Right cardiac atrium (tissue), 5 donors: ENCODE data around the gene TCERG1L. TPM values are rescaled to one million over a fixed set of nuclear protein-coding genes. Genes with fewer than 3 reads are reported as not detected.
A peak's percentile ranks its signal among the peaks of the same experiment; 100 is the strongest.
"Not testable (repeated sequence)": the region's sequence is repeated elsewhere in the genome, so short reads cannot be mapped to it uniquely, and the experiment has no call there.

ENCODE experiments used
- ATAC-seq, 2 donors: fragments of 200-7000 bp; cut with Tn5 transposase; one replicate each; pipeline versions ENCODE4 v1.8.0 to v1.9.1; 2020; ENCODE audit warnings: moderate library complexity in 2 of 2, mild to moderate bottlenecking in 1 of 2
- DNase-seq, 3 donors: peaks; one replicate each; pipeline ENCODE4 v3.0.0-alpha.2; 2020
- H3K27ac ChIP-seq: one replicate; pipeline ENCODE4 v1.5.1; 2013; ENCODE audit warnings: mild to moderate bottlenecking, low read length, control low read depth, moderate library complexity
- H3K27me3 ChIP-seq: one replicate; pipeline ENCODE4 v1.6.1; 2013; ENCODE audit not compliant: control insufficient read depth, insufficient read depth
- H3K4me1 ChIP-seq: one replicate; pipeline ENCODE4 v1.6.1; 2013; ENCODE audit warnings: low read length; ENCODE audit not compliant: control insufficient read depth, insufficient read depth
- H3K4me3 ChIP-seq: one replicate; pipeline ENCODE4 v1.5.1; 2013; ENCODE audit warnings: low read length, control low read depth
- H3K9me3 ChIP-seq: one replicate; pipeline ENCODE4 v1.6.1; 2013; ENCODE audit warnings: low read length; ENCODE audit not compliant: control insufficient read depth
- WGBS: extraction: QIAGEN DNeasy Blood & Tissue Kit; methylation state at CpG from one replicate; pipeline ENCODE4 v1.1.7; 2013; 5-methylcytosine and 5-hydroxymethylcytosine counted together
- intact Hi-C, 4 donors: fragments of 100-400 bp; cut with DNase I; formaldehyde crosslinking; loops; one replicate each; pipeline versions ENCODE4 v1.11.0 to v1.14.0; 2022 to 2023
- polyA plus RNA-seq: library from polyadenylated mRNA; stranded (reverse); fragments of 200-250 nt; gene quantifications from one replicate; pipeline ENCODE4 v1.2.3, GENCODE V29; 2013
- total RNA-seq, 4 donors: library from RNA; stranded (reverse); fragmentation: NEBNext Ultra II Directional; extraction: Animal tissue kit (Norgen Biotek cat#: 25700); gene quantifications; one replicate each; pipeline ENCODE4 v1.2.1, GENCODE V29; 2021
- donor health status: healthy with polysubstance abuse.
- donor health status: DM: no; HTN: yes; CAD: no.
- donor health status: DM: no; HTN: no; CAD: no.
- donor health status: DM: no; HTN: yes; CAD: no; lungs with severe emphysema.
- donor health status: DM: yes; HTN: yes; CAD: no.

Gene TCERG1L
- total and polyA plus RNA-seq, 5 donors, result not detected

DNA sequence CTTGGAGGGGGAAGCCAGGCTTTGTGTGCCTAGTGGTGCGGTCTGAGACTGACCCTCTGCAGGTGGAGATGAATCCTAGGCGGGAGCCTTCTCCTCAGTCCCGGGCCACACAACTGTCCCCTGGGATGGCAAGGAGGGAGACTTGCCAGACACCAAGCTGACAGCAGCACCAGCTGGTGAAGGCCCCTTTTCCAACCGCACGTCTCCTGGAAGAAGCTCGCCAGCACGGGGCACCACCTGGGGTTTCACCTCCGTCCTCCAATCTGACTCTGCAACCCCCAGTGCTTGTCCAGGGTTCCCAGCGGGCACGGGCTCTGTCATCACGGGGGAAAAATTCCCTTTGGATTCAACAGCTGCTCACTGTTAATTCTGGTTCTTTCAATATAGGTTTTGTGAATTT, 34.2 kb upstream of the TCERG1L start:
- ATAC-seq (no peak), DNase-seq (no peak)
- H3K4me3 ChIP-seq, result no peak overlapping the region
- H3K27ac ChIP-seq, result no peak overlapping the region
- H3K4me1 ChIP-seq, result no peaks in the 10 kb centered on the region
- H3K9me3 ChIP-seq, result peaks cover 2% of the 10 kb centered on the region
- intact Hi-C loops, result no loop called here
- WGBS, result 82% methylated on average over 11 of the region's 11 CpGs
- H3K27me3 ChIP-seq, result no peaks in the 10 kb centered on the region

DNA sequence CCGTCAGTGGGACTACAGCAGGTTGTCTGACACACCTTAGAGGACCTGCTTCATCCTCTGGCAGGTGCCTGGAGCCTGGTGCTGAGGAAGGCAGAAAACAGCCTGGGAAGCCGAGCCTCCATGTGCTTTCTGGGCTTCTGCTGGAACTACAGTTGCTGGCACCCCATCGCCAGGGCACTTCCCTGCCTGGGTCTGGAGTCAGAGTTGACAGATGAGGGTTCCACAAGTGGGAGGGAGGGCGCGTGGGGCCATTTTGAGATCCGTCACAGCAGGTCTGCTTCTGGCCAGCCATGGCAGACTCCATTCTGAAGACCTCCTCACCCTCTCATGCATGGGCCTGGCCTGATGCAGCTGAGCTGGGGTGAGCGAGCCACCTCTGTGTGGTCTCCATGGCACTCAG, 33.2 kb upstream of the TCERG1L start:
- 80% methylated on average over 7 of the region's 7 CpGs for WGBS
- no peak overlapping the region for H3K4me3 ChIP-seq

DNA sequence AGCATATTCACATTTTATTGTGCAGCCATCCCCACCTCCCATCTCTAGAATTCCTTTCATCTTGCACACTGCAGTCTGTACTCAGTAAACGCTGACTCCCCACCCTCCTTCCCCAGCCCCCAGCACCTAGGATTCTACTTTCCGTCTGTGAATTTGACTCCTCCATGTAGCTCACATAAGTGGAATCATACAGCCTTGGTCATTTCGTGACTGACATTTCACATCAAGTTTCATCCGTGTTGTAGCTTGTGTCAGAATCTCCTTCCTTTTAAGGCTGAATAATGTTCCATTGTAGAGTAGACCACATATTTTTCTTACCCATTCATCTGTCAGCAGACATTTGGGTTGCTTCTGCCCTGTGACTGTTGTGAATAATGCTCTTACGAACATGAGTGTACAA, 26.2 kb upstream of the TCERG1L start:
- ATAC-seq (no peak), DNase-seq (no peak)
- intact Hi-C loops, result no loop called here
- Histone ChIP-seq H3K4me3 (no peak overlapping the region), H3K4me1 (no peaks in the 10 kb centered on the region), H3K27ac (no peak overlapping the region), H3K9me3 (peaks cover 4% of the 10 kb centered on the region), H3K27me3 (no peaks in the 10 kb centered on the region)
- WGBS, result 73% methylated on average over 5 of the region's 5 CpGs

More for the DNA sequence above, 33.2 kb upstream of the TCERG1L start:
- Histone ChIP-seq H3K27me3 (no peaks in the 10 kb centered on the region), H3K27ac (no peak overlapping the region), H3K9me3 (peaks cover 2% of the 10 kb centered on the region), H3K4me1 (no peaks in the 10 kb centered on the region)
- no peak for ATAC-seq
- intact Hi-C loops, result no loop called here
- DNase-seq, result no peak

DNA sequence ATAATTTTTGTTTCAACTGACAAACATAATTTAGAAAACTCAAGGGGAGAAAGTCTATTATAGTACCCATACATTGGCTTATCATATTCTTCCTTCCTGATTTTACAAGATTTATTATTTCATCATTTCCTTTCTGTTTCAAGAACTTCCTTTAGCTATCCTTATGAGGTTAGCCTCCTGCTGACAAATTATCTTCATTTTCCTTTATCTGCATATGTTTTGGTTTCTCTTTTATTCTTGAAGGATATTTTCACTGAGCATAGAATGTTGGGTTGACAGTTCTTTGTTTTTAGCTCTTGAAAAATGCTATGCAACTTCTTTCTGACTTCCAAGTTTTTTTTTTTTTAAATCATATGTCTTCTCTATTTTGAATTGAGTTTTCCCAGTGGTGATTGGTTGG, 21.3 kb upstream of the TCERG1L start:
- DNase-seq (no peak), ATAC-seq (no peak)
- Histone ChIP-seq H3K4me3 (no peak overlapping the region), H3K27me3 (no peaks in the 10 kb centered on the region), H3K4me1 (no peaks in the 10 kb centered on the region), H3K9me3 (peaks cover 2% of the 10 kb centered on the region), H3K27ac (no peak overlapping the region)
- intact Hi-C loops, result no loop called here

DNA sequence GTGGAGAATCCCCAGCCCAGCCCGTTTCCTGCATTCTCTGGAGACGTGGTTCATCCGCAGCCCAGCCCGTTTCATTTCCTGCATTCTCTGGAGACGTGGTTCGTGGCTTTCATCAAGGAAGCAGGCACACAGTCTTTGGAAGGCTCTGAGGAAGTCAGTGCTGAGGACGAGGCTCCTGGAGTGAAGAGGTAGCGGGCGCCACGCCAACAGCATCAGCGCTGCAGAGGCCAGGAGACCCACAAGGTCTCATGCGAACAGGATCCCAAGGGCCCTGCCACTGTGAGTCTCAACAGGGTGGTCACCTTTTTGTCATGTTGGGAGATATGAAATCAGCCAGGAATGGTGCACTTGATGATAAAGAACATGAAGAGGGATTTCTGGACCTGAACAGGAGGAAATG, 12.4 kb upstream of the TCERG1L start:
- WGBS, result 43% methylated on average over 12 of the region's 12 CpGs
- DNase-seq (peak in 1 of 3 donors; percentile 50), ATAC-seq (no peak)
- Histone ChIP-seq H3K27me3 (no peaks in the 10 kb centered on the region), H3K27ac (no peak overlapping the region), H3K4me1 (no peaks in the 10 kb centered on the region), H3K4me3 (no peak overlapping the region), H3K9me3 (no peaks in the 10 kb centered on the region)
- intact Hi-C loops, result no loop called here

DNA sequence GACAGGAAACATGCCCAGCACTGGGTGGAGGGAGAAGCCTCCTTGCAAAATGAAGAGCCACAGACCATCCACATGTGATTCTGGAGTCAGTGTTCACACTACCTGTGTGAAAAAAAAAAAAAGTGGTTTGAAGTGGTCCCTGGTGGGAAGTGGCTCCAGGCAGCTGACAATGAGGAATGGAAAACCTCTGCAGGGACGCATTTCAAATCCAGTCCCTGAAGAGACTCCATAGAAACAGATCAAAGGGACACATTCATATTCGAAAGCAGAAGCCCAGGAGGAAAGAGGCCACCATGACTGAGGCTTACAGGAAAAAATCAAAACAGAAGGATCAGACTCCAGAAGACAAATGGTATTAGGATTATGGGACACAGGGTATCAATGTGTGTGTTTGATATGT, 11.5 kb upstream of the TCERG1L start:
- Histone ChIP-seq H3K27me3 (no peaks in the 10 kb centered on the region), H3K27ac (no peak overlapping the region), H3K9me3 (no peaks in the 10 kb centered on the region), H3K4me3 (no peak overlapping the region), H3K4me1 (no peaks in the 10 kb centered on the region)
- WGBS, result 50% methylated on average over 2 of the region's 2 CpGs
- DNase-seq, result no peak
- ATAC-seq, result no peak
- intact Hi-C loops, result no loop called here

DNA sequence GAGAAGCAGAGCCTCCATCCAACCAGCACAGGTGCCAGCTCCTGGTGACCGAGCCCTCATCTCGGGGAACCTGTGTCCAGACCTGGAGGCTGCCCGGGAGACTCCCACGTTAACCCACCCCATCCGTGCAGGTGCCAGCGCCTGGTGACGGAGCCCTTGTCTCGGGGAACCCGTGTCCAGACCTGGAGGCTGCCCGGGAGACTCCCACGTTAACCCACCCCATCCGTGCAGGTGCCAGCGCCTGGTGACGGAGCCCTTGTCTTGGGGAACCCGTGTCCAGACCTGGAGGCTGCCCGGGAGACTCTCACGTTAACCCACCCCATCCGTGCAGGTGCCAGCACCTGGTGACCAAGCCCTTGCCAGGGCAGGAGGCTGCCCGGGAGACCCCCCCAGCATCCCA, 11.1 kb upstream of the TCERG1L start:
- intact Hi-C loops, ATAC-seq: not testable (repeated sequence)

DNA sequence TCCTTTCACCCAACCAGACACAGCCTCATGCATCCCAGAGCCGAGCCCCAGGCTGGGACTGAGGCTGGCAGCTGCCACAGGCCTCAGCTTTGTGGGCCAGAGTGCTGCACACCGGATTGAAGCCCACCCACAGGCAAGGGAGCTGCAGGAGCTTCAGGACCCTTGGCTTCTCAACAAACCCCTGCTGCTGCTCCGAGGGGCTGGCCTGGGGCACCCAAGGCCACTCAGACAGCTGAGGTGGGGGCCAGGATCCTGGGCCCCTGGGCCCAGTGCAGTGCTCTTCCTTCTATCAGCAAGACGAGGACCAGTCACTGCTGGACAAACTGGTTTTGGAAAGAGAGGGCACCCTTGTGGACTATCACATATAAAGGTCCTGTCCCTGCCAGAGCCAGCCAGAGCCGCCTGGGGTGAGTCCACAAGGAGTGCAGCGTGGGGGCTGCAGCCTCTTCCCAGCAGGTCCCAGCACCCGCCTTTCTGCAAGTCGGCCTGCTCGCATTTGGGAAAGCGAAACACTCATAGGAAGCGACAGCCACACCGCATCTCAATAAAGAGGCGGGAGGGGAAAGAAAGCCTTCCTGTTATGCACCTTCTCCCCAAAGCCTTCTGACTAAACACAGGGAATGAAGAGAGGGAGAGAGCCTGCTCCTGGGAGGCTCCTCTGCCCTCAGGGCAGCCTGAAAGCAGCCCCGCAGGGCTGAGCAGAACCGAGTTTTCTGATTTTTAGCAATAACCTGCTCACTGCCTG, 9.5 kb upstream of the TCERG1L start:
- 41% methylated on average over 15 of the region's 15 CpGs for WGBS

More for the DNA sequence above, 11.1 kb upstream of the TCERG1L start:
- not testable (repeated sequence) for DNase-seq, H3K27me3 ChIP-seq, H3K4me3 ChIP-seq, H3K27ac ChIP-seq, H3K4me1 ChIP-seq, H3K9me3 ChIP-seq
- WGBS, result 93% methylated on average over 19 of the region's 19 CpGs

DNA sequence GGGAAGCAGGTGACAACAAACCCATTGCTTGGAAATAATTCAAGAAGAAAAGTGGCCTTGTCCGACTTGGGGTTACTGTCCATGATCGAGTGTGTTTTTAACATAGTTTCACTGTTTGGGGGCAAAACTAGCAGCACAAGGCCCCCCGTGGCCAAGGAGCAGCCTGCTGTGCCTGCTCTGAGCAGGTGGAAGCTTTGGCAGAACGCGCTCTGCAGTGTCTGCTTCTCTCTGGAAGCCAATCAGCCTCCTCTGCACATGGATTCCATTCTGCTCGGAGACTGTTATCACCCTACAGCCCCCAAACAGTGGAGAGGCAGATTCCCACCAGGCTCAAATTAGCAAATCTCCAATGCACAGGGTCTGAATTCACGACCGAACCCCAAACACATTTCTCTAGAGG, 7.3 kb upstream of the TCERG1L start:
- H3K27me3 ChIP-seq, result no peaks in the 10 kb centered on the region

More for the DNA sequence above, 9.5 kb upstream of the TCERG1L start:
- no peak for ATAC-seq
- no peaks in the 10 kb centered on the region for H3K9me3 ChIP-seq
- no peaks in the 10 kb centered on the region for H3K4me1 ChIP-seq
- intact Hi-C loops, result no loop called here
- H3K4me3 ChIP-seq, result no peak overlapping the region
- DNase-seq, result no peak
- H3K27ac ChIP-seq, result no peak overlapping the region
- no peaks in the 10 kb centered on the region for H3K27me3 ChIP-seq

DNA sequence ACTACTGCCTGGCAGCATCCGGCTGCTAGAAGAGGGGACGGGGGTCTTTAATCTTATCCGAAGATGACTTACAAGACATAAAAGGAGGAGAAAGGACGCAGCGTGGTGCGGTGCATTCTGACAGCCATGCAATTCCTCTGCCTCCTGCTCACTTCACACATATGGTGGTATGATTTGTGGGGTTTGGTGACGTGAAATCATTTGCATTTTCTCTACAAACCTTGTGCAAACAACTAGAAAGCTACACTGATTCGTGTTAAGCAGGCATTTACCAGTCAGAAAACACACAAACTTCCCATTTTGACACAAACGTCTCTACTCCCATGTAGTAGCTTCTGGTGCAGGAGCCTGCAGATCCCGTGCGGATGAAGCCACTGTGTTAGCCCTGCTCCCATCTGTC, 6.8 kb upstream of the TCERG1L start:
- no peak overlapping the region for H3K4me3 ChIP-seq
- H3K27me3 ChIP-seq, result no peaks in the 10 kb centered on the region

More for the DNA sequence above, 7.3 kb upstream of the TCERG1L start:
- no peaks in the 10 kb centered on the region for H3K4me1 ChIP-seq
- DNase-seq (no peak), ATAC-seq (no peak)
- no peaks in the 10 kb centered on the region for H3K9me3 ChIP-seq
- H3K27ac ChIP-seq, result no peak overlapping the region
- 69% methylated on average over 8 of the region's 8 CpGs for WGBS
- H3K4me3 ChIP-seq, result no peak overlapping the region
- intact Hi-C loops, result no loop called here

DNA sequence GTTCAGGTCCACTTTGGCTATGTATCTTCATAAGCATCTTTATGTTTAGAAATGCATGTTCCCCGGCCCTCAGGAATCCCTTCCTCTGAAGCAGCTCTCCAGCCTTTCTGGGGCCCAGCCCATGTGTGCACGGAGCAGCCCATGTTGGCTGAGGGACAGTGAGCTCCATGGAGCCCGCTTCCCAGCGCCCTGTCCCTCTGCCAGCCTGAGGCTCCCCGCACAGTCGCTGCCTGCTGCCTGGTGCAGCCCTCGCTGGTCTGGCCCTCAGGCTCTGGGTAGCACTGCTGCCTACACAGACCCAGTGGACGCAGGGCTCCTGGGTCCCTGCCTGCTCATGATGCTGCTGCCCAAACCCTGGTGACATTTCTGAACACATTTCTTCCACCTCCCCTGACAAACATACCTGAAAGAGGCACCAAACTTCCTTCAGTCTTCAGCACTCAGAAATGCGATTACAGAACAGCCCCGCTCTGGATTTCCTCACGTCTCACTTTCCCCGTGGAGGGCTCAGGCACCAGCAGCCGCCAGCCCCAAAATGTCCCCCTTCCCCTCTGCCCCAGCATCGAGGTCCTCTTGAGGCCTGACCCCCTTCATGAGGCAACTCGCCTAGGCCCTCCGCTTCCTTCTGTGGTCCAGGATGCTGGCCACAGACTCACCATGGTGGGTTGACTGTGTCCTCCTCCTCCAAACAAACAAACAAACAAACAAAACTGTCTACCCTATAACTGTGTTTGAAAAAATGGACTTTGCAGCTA, 5.0 kb upstream of the TCERG1L start:
- ATAC-seq (no peak), DNase-seq (no peak)
- WGBS, result 72% methylated on average over 16 of the region's 16 CpGs
- no peak overlapping the region for H3K4me3 ChIP-seq
- no peaks in the 10 kb centered on the region for H3K9me3 ChIP-seq
- no peaks in the 10 kb centered on the region for H3K4me1 ChIP-seq
- no peak overlapping the region for H3K27ac ChIP-seq
- no peaks in the 10 kb centered on the region for H3K27me3 ChIP-seq
- intact Hi-C loops, result no loop called here

More for the DNA sequence above, 6.8 kb upstream of the TCERG1L start:
- no peak for DNase-seq
- 71% methylated on average over 11 of the region's 11 CpGs for WGBS
- no peaks in the 10 kb centered on the region for H3K4me1 ChIP-seq
- intact Hi-C loops, result no loop called here
- no peak for ATAC-seq
- H3K9me3 ChIP-seq, result no peaks in the 10 kb centered on the region
- no peak overlapping the region for H3K27ac ChIP-seq
